A673 (cell line): Measurements from ENCODE around the gene KYAT1. TPM values are rescaled to one million over a fixed set of nuclear protein-coding genes. Genes with fewer than 3 reads are reported as not detected.

Experiments used
- BruUV-seq: library from RNA; stranded (reverse); fragments of 400-500 nt; replicated peaks from 2 replicates; lab custom pipeline; 2021; lab: Mats Ljungman, UMichigan
- CTCF ChIA-PET: fragments of 300-600 bp; sonication (Branson Sonifier 250); formaldehyde crosslinking; loops from one replicate; lab custom pipeline; 2022; ENCODE audit warnings: antibody characterized with exemption; lab: Charles Lee
- POLR2A ChIA-PET: fragments of 300-600 bp; sonication (Branson Sonifier 250); formaldehyde crosslinking; loops from one replicate; lab custom pipeline; 2022; ENCODE audit warnings: antibody characterized with exemption; ENCODE audit not compliant: low non-redundant PET; lab: Charles Lee
- DNase-seq: peaks from one replicate; pipeline ENCODE4 v3.0.0-alpha.2; 2015; ENCODE audit warnings: low spot score
- H3K27ac ChIP-seq: fragments of 200-600 bp; sonication (generic); 2 replicates; pipeline ENCODE4 v1.5.1; 2016; ENCODE audit warnings: mixed run types, low read depth, mild to moderate bottlenecking, mixed read lengths, antibody characterized with exemption, low read length; ENCODE audit not compliant: poor library complexity, severe bottlenecking
- H3K27me3 ChIP-seq: fragments of 200-600 bp; sonication (generic); replicated peaks from 2 replicates; pipeline ENCODE4 v1.6.1; 2017; ENCODE audit warnings: mixed run types, low read depth, mild to moderate bottlenecking, mixed read lengths, antibody characterized with exemption, low read length; ENCODE audit not compliant: insufficient read depth, poor library complexity
- H3K36me3 ChIP-seq: fragments of 200-600 bp; sonication (generic); 2 replicates; pipeline ENCODE4 v1.6.1; 2016; ENCODE audit warnings: mixed run types, mild to moderate bottlenecking, mixed read lengths, antibody characterized with exemption, low read length; ENCODE audit not compliant: insufficient read depth, poor library complexity, severe bottlenecking
- H3K4me1 ChIP-seq: fragments of 200-600 bp; sonication (generic); 2 replicates; pipeline ENCODE4 v1.6.1; 2017; ENCODE audit warnings: mixed run types, mild to moderate bottlenecking, mixed read lengths, antibody characterized with exemption, low read length; ENCODE audit not compliant: insufficient read depth, poor library complexity, severe bottlenecking
- H3K4me3 ChIP-seq: fragments of 200-600 bp; sonication (generic); 2 replicates; pipeline ENCODE4 v1.5.1; 2016; ENCODE audit warnings: low read depth, mixed run types, mild to moderate bottlenecking, mixed read lengths, low read length; ENCODE audit not compliant: poor library complexity, severe bottlenecking
- H3K9me3 ChIP-seq: fragments of 200-600 bp; sonication (generic); 2 replicates; pipeline ENCODE4 v1.6.1; 2016; ENCODE audit warnings: mixed run types, low read depth, mild to moderate bottlenecking, mixed read lengths, antibody characterized with exemption, low read length; ENCODE audit not compliant: poor library complexity, severe bottlenecking
- CTCF ChIP-seq: fragments of 300-800, 200-600 bp; sonication (generic); conservative IDR thresholded peaks from 2 replicates; pipeline ENCODE4 v1.5.1; 2017; ENCODE audit warnings: low read depth, mild to moderate bottlenecking, antibody characterized with exemption, low read length, moderate library complexity, mixed read lengths
- EZH2 ChIP-seq: fragments of 200-600 bp; sonication (generic); IDR thresholded peaks from 2 replicates; pipeline ENCODE4 v1.6.1; 2017; ENCODE audit warnings: borderline replicate concordance, low read depth, mild to moderate bottlenecking, mixed read lengths, antibody characterized with exemption, low read length; ENCODE audit not compliant: poor library complexity, severe bottlenecking
- intact Hi-C: fragments of 100-400 bp; cut with micrococcal nuclease; formaldehyde crosslinking; loops from one replicate; pipeline ENCODE4 v1.10.0; 2022; ENCODE audit not compliant: unreplicated experiment
- total RNA-seq: library from RNA; stranded (reverse); gene quantifications from 2 replicates; pipeline ENCODE4 v1.2.3, GENCODE V29; 2021

Gene KYAT1
- total RNA-seq, 1 experiment from 2014 or later = 17.9 TPM

GRCh38 chr9:128909859-128910258, 28.1 kb upstream of the KYAT1 start:
- no peak overlapping the region for H3K4me3 ChIP-seq
- peaks cover 30% of the 10 kb centered on the region for H3K36me3 ChIP-seq
- TF ChIP-seq CTCF (no peak), EZH2 (no peak)
- ChIA-PET CTCF (no interaction called here), POLR2A (no interaction called here)
- H3K4me1 ChIP-seq = peaks cover 16% of the 10 kb centered on the region
- no peak for DNase-seq
- H3K27ac ChIP-seq = no peak overlapping the region
- intact Hi-C loops = no loop called here
- BruUV-seq = no TSS peak
- no peaks in the 10 kb centered on the region for H3K9me3 ChIP-seq
- H3K27me3 ChIP-seq = no peaks in the 10 kb centered on the region

- H3K27me3 ChIP-seq = no peaks in the 10 kb centered on the region
- no peak overlapping the region for H3K27ac ChIP-seq
- intact Hi-C loops = no loop called here
- TF ChIP-seq CTCF = no peak
- TF ChIP-seq EZH2 = no peak
- H3K4me3 ChIP-seq = no peak overlapping the region
- CTCF ChIA-PET = no interaction called here
- no peaks in the 10 kb centered on the region for H3K9me3 ChIP-seq
- H3K4me1 ChIP-seq = peaks cover 16% of the 10 kb centered on the region
- BruUV-seq = no TSS peak
- POLR2A ChIA-PET = no interaction called here
- H3K36me3 ChIP-seq = peaks cover 30% of the 10 kb centered on the region
- DNase-seq = no peak
Measured at GRCh38 chr9:128908372-128908771, 26.6 kb upstream of the KYAT1 start.

GRCh38 chr9:128906741-128907140, 25.0 kb upstream of the KYAT1 start:
- TF ChIP-seq EZH2 (no peak), CTCF (no peak)

More at GRCh38 chr9:128906741-128907140, 25.0 kb upstream of the KYAT1 start:
- Histone ChIP-seq H3K4me1 (peaks cover 10% of the 10 kb centered on the region), H3K9me3 (no peaks in the 10 kb centered on the region), H3K27ac (no peak overlapping the region), H3K4me3 (no peak overlapping the region), H3K27me3 (no peaks in the 10 kb centered on the region), H3K36me3 (peaks cover 30% of the 10 kb centered on the region)
- ChIA-PET POLR2A (no interaction called here), CTCF (no interaction called here)
- no peak for DNase-seq
- no TSS peak for BruUV-seq
- intact Hi-C loops = no loop called here
